Lower leg skin (tissue), 3 donors: ENCODE measurements around the gene PPP1R12B.

ENCODE experiments used
- CTCF ChIP-seq, 3 donors: fragments of 450-650 bp; IDR thresholded peaks; one replicate each; pipeline ENCODE4 v1.5.1; 2016; ENCODE audit warnings: antibody characterized with exemption in 3 of 3, mild to moderate bottlenecking in 3 of 3, moderate library complexity in 2 of 3
- POLR2A ChIP-seq, 2 donors: fragments of 450-650 bp; IDR thresholded peaks; one replicate each; pipeline ENCODE4 v1.6.1; 2016 to 2017; ENCODE audit warnings: antibody characterized with exemption in 2 of 2, mild to moderate bottlenecking in 1 of 2, moderate library complexity in 1 of 2

GRCh38 chr1:202551683-202552082 is 203.2 kb downstream of the PPP1R12B start:
- TF ChIP-seq POLR2A (IDR thresholded peaks at IDR 0.05) (no peak), CTCF (IDR thresholded peaks at IDR 0.05) (no peak)
